DOHH2 (cell line): ENCODE data around the gene ABAT.

ENCODE experiments used
- CTCF ChIP-seq: fragments of 200-600 bp; sonication (generic); IDR thresholded peaks from one replicate; pipeline ENCODE4 v1.5.1; 2014; ENCODE audit warnings: antibody characterized with exemption, mild to moderate bottlenecking, low read depth, low read length; ENCODE audit not compliant: poor library complexity, severe bottlenecking
- EZH2phosphoT487 ChIP-seq: fragments of 200-600 bp; sonication (generic); IDR thresholded peaks from 2 replicates; pipeline ENCODE4 v1.6.1; 2017; ENCODE audit warnings: borderline replicate concordance, mild to moderate bottlenecking, antibody characterized with exemption, low read length, moderate library complexity, mixed read lengths

GRCh38 chr16:8689686-8690085 is 15.3 kb downstream of the ABAT start:
- TF ChIP-seq CTCF (no peak), EZH2phosphoT487 (no peak)
